NCI-H1417 treated with DMSO at 0.1 percent for 48 hours (cell line): ENCODE results near the gene HELZ2.
"Not testable (repeated sequence)": the region's sequence is repeated elsewhere in the genome, so short reads cannot be mapped to it uniquely, and the experiment has no call there.

Experiments used
- DNase-seq: peaks from one replicate; lab custom pipeline; 2025; lab: John Stamatoyannopoulos, UW

The HELZ2 gene

DNA sequence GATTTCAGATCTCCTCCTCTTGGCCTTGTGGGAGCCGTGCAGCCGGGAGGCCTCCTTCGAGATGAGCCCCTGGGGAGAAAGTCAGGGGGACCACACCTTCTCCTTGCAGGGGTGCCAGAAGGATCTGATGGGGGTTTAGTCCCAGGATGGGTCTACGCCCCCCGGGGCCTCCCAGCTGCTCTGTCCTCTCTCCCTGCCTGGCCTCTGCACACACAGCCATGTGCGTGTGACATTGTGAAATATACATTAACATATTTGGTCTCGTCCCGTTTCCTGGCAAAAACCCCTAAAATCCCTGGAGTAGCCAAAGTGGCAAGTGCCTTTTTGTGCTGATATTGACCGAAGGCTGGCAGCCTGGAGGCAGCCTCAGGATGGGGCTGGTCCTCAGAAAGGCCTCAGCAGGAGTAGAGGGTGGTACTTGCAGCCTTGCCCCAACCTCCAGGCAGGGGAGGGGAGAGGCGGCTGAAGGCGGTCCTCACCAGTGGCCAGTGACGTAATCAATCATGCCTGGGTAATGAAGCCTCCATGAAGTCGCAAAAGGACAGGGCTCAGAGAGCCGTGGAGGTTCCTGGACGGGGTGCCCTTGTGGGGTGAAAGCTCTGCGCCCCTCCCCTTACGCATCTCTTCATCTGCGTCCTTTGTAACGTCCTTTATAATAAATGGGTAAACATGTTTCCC lies 5.1 kb upstream of the HELZ2 start:
- no peak for DNase-seq

DNA sequence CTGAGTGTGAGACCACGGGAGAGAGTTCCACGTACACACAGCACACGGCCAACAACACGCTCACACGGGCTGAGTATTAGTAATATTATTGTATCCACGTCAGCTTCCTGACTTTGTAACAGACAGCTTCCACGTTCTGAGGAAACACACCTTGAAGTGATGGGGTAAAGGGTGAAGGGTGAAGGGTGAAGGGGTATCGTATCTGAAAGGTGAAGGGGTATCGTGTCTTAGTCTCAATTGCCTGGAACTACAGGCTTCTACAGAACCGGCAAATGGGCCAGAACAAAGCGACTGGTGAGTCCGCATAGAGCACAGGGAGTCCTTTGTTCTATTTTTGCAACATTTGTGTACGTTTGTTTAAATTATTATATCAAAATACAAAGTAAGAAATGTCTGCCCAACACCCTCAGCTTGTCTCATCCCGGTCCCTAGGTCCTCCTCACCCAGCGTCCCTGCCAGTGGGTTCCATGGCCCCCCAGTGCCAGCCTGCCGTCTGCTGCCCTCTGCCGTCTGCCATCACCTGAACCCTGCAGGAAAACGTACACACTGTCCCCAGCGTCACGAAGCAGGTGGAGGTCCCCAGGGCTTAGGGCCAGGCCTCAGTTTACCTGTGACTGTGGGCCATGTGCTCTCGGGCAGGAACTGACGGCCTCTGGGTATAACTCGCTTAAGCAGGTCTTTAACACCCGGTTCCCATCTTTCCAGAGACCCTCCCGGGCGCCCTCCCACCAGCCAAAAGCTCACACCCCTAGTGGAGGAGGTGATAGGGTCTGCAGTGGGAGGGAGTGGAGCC lies 4.4 kb upstream of the HELZ2 start:
- DNase-seq, result no peak

DNA sequence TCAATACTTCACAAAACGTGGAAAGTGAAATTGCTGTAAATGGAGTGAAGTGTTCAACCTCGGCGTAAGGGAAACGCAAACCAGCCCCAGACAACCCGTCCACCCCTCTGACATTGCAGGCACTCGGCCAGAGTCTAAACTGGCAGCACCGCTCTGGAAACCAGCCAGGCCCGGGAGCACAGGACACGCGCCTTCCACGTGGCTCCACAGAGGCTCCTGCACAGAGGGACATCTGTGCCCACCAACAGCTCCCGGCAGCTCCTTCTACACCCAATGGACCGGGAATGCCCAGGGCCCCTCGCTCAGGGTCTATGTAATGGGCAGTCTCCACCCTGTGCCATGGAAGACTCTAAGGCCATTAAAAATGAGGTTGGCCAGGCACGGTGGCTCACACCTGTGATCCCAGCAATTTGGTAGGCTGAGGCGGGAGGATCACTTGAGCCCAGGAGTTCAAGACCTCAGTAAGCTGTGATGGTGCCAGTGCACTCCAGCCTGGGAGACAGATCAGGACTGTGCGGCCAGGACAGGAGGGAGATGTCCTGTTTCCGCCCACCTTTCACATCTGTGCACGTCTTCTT lies 3.4 kb upstream of the HELZ2 start:
- no peak for DNase-seq

DNA sequence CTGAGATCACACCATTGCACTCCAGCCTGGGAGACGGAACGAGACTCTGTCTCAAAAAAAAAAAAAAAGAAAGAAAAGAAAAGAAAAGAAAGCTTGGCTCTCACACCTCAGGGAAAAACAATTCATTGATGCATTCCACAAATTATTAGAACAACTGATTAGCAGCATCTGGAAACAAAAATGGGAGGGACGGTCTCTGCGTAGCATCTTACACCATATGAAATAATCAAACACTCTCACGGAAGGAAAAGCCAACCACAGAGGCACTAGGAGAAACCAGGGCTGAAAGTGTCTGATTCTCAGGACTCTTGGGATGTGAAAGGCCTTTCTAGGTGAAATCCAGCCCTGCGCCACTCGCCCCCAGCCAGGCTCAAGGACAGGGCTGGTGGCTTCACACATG lies 2.3 kb upstream of the HELZ2 start:
- no peak for DNase-seq

DNA sequence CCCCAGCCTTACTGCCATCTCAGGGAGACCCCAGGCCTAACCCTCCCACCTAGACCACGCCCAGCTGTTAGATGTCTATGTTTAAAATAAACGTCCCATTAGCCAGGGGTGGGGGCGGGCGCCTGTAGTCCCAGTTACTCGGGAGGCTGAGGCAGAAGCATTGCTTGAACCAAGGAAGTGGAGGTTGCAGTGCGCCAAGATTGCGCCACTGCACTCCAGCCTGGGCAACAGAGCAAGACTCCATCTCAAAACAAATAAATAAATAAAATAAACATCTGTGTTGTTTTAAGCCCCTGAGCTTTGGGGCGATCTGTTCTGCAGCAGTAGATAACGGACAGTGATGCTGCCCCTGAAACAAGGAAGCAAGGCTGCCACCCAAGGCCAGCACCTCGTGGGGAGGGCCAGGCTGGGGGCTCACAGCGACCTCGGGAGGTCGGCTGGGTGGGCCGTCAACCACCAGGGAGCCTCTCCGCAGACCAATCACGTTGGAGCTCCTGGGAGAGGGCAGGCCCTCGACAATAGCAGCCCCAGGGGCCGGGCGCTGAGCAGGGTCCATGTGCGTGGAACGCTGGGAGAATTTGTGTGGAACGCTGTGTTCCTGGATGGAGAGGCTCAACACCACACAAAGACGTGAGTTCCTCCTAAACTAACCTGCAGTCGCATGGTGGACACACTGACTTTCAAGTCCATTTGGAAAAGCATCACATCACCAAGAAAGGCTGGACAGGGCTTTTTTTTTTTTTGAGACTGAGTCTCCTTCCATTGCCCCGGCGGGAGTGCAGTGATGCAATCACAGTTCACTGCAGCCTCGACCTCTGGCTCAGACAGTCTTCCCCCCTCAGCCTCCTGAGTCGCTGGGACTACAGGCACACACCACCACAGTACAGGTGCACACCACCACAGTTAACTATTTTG lies 1.0 kb upstream of the HELZ2 start:
- DNase-seq, result no peak

DNA sequence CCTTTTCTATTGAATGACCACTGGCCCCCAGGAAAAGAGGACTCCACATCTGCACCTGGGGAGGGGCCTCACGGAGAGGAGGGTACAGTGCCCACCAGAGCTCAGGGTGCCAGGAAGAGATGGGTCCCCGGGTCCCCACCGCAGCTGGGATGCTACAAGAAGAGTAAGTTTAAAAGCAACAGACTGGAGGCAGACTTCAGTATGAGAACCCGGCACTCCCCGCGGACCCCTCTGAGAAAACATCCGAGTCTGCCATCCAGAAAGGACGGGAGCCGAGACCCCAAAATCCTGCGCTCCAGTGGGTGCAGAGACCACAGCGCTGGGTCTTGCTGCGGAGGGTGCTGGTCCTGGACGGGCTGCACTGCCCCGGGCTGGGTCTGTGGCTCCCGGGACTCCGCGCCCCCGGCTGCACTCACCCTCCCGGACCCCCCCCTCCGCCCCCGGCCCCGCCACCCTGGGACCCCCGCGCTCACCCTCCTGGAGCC lies 350 bp downstream of the HELZ2 start:
- DNase-seq, result no peak

DNA sequence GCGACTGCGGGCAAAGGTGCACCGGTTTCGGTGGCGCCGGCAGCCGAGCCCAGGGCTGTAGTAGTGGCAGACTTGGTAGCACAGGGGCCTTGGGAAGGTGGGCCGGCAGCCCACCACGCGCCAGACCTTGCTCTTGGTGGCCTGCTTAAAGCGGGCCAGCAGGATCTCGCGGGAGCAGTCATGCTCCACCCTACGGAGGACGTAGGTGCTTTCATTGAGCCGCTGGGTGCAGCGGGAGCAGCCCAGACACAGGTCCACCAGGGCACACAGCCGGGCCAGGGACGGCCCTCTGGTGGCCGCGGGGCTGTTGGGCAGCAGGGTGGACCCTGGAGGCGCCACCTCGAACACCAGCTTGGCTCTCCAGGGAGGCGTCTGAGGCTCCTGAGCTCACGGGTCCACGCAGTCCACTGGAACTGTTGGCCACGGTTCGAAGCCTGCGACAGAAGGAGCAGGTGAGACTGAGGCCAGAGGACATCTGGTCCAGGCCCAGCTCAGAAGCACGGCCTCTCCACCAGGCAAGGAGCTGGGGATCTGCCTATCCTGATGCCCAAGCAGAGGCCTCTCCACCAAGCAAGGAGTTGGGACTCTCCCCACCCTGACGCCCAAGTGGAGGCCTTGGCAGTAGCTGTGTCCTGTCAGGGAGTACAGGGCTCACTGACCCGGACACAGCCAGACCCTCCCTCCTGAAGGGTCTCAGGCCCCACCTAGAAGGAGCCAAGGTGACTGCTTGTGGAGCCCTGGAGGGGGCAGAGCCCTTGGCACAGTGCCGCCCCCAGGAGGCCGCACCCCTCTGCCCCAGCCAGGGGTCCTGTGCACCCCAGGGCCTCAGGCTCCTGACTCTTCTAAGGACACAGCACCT lies 1.0 kb downstream of the HELZ2 start:
- DNase-seq, result no peak

DNA sequence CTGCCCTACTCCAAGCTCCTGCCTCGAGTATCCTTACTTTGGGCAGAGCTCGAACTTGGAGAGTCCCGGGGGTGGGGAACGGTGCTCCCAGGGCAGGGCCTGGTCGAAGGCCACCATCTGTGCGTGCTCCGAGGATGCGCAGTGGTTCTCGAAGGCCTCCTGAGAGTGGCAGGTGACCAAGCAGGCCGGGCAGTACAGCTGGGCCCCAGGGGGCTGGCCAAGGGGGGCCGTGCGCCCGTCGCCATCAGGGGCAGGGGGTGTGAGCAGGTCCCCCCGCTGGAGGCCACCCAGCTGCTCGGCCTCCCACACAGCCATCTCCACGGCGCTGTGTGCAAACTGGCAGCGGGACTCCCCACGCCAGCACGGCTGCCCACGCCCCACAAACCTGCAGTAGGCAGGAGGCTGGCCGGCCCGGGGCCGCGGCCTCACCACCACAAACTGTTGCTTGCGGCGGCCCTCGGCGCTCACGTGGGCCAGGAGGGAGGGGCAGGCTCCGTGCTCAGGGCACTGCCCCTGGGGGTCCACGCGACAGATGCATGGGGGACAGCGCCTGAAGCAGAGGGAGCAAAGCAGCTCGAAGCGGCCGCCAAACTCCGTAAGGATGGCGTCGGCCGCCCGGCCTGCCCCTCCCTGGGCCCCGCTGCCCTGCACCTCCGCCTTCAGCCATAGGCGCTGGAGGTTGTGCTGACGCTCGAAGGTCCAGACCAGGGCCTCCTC lies 1.8 kb downstream of the HELZ2 start:
- DNase-seq, result no peak

DNA sequence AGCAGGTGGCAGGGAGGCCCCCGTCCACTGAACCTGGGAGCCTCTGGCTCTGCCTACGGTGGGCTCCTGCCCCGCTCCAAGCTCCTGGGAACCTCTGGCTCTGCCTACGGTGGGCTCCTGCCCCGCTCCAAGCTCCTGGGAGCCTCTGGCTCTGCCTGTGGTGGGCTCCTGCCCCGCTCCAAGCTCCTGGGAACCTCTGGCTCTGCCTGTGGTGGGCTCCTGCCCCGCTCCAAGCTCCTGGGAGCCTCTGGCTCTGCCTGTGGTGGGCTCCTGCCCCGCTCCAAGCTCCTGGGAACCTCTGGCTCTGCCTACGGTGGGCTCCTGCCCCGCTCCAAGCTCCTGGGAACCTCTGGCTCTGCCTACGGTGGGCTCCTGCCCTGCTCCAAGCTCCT lies 3.0 kb downstream of the HELZ2 start:
- DNase-seq, result not testable (repeated sequence)

DNA sequence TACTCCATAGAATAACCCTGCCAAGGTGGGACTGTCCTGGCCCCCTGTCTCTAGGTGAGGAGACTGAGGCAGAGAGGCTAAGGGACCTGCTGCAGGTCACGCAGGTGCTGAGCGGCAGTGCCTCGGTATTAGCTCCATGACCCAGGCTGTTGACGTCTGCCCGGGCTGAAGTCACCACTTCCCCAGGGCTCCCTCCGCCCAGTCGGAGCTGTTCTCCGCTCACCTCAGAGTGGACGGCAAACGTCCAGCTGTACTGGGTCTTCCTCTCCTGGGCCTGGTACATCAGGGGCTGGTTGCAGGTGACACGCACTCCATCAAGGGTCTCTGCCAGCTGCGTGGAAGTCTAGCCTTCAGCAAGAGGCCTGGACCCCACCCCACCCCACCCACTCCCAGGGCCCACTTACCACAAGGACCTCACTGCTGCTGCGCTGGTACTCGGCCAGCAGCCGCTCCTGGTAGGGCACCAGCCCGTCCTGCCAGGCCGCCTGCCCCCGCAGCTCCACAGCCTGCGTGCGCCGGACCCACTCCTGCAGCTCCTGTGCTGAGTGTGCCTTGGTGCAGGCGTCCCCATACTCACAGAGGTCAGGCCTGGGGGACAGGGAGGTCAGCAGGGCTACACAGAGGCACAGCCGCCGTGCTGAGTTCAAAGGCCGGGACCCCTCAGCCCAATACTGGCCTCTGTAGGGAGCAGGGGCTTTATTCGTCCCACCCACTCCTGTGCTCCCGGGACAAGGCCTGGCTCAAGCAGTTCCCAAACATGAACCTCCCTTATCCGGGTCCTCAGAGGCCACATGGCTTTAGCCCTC lies 3.6 kb downstream of the HELZ2 start:
- DNase-seq, result no peak

DNA sequence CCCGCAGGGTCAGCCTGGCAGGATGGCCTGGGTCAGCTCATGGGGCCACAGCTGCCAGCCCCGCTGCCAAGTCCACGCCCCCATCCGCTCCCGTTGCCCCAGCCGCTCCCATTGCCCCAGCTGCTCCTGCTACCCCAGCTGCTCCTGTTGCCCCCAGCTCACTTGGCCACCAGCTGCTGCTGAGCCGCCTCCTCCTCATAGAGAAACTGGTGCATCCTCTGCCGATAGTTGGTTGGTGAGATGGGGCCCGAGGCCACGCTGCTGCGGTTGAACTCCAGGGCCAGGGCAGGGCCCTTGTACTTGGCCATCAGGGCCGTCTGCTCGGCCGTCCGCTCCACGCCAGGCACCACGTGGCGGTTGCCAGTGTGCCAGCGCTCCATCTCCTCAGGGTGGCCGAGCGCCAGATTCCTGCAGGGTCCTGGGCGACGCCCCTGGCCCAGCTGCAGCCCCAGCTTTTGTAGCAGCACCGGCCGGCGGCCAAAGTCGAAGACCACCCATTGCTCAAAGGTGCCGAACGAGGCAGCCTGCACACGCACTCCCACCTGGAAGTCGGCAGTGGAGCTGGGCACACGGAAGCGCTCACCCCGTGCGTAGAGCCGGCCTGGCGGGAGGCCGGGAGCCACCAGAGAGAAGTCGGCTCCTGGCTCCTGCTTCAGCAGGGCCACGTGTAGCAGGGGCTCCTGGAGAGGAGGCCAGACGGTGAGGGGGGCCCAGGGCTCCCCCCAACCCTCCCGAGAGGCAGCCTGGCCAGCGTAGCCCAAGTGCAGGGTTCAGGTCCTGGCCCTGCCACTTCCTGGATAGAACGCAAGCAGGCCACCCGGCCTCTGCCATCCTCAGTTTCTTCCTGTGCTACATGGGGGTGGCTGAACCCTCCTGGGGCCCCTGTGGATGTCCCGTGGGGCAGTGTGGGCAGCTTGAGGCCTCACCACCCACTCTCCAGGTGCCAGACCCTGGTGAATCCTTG lies 4.8 kb downstream of the HELZ2 start:
- DNase-seq, result no peak

DNA sequence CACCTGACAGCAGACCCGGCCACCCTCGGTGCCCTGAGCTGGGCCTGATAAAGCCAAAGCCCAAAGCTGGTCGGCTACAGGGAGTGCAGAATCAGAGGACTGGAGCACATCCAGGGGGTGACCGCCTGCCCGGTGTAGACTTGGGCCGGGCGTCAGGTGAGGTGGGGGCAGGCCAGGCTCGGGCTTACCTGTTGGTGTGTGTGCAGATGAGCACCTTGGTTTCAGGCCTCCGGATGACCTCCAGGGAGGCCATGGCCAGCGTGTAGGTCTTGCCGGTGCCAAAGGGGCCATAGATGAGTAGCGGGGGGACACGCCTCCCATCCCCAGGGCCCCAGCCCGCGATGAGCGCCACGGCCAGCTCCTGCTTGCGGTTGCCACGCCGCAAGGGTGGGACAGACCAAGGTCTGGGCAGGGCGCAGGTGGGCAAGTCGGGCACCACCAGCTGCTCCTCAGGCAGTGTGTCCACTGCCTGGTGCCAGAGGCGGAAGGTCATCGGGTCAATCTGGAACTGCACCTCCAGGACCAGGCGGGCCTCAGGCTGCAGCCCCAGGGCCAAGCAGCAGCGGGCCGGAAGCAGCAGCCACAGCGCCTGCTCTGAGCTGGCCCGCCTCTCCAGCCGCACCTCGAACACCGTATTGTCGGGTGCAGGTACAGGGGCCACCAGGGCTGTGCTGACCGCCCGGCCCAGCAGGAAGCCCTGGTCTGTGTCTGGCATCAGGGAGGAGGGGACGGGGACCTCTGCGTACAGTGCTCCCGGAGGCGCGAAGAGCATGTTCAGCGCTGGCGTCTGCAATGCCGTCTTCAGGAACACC lies 5.7 kb downstream of the HELZ2 start:
- DNase-seq, result no peak

DNA sequence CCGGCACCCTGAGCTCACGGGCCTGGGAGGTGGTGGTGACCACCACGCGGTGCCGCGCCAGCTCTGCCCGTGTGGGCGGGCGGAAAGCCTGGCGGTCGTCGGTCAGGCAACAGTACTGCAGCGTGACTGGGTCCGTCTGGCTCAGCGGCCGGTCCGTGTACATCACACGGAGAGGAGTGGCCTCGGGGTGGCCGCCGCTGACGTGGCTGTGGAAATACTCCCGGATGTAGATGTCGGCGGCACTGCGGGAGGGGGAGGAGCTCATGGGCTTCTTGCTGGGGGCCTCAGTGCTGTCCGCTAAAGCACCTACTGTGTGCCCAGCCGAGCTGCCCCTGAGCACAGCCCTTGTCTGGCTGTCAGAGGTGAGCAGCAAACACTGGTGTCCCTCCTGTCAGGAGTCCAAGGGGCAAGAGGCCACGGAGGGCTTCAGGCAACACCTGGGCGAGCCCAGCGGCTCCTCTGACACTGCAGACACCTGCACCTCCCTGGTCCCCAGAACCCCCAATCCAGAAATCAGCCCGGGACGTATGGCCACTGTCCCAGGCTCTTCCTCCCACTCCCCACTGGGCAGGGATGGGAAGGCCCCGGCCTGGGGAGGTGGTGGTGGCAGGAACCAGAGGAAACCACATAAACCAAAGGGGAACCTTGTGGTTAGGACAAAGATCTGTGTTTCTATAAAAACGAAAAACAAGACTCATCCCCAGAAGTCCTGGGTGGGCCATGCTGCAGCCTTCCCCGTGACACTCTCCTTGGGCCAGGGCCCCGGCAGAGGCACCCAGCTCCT lies 6.5 kb downstream of the HELZ2 start:
- no peak for DNase-seq

DNA sequence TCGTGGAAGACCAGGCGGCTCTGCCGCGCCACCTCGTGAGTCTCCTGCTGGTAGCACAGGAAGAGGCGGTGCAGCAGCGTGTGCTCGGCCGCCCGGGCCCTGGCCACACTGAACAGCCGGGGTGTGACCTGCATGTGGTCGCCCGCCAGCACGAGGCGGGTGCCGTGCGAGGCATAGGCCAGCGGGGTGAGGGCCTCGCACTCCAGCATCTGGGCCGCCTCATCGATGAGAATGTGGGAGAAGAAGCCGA lies 7.0 kb downstream of the HELZ2 start:
- DNase-seq, result no peak

DNA sequence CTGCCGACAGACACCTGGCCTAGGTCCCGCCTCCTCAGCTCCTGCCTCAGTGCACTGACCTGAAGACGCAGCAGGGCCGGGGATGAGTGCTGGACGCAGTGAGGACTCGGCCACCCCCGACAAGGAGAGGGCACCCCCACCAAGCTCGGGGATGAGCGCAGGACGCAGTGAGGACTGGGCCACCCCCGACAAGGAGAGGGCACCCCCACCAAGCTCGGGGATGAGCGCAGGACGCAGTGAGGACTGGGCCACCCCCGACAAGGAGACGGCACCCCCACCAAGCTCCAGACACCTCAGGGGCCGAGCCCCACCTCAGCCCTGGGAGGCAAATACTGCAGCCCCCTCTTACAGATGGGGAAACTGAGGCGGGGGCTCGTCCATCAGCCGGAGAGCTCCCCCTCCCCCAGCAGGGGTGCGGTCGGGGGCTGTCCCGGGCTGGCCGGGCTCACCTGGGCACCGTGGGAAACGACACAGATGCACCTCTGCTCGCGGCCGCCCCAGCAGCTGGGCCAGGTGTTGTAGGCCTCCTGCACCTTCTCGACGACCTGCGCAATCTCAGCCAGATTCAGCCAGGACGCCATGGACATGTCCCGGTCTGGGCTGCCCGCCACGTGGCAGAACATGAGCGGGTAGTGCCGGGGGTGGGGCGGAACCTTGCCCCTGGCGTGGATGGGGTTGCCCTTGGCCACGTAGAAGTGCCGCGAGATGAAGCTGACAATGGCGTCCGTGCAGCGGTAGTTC lies 7.5 kb downstream of the HELZ2 start:
- no peak for DNase-seq

DNA sequence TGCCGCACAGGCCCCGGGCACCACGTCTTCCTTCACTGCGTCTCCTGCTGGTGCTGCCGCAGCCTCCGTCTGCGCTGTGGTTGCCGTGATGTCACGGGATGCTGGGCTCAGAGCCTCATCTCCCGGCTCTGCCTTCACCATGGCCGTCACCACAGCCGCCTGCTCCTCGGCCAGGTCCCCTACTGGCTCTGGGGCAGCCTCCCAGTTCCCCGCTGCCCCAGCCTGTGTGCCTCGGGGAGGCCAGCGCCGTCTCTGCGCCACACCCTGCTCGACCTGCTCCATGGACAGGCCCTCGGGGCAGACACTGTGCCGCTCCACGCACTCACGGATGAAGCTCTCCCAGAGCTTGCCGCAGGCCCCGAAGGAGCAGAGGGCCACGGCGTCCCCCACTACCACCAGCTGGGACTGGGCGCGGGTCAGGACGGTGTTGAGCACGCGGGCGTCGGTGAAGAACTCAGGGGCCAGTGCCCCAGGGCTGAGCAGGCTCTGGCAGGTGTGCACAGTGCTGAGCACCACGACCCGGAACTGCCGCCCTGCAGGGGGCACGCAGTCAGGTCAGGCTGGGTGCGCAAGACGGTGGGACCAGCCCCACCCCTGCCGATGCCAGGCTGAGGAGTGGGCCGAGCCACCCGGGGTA lies 8.2 kb downstream of the HELZ2 start:
- DNase-seq, result no peak
